Sigmoid colon (tissue), 3 donors: ENCODE measurements around the gene PXDN.

ENCODE experiments used
- CTCF ChIP-seq, 4 experiments: fragments of 450-650 bp in 3 of 4; fragments of 200-600 bp in 1 of 4; IDR thresholded peaks; one replicate each; pipeline ENCODE4 v1.5.1; 2016 to 2019; ENCODE audit warnings: antibody characterized with exemption in 4 of 4, mild to moderate bottlenecking in 3 of 4, moderate library complexity in 2 of 4
- POLR2A ChIP-seq, 2 donors: fragments of 450-650 bp; IDR thresholded peaks; one replicate each; pipeline ENCODE4 v1.6.1; 2016; ENCODE audit warnings: antibody characterized with exemption in 2 of 2, mild to moderate bottlenecking in 2 of 2, moderate library complexity in 2 of 2

GRCh38 chr2:1581965-1582625 lies 162.2 kb downstream of the PXDN start:
- TF ChIP-seq CTCF (IDR thresholded peaks at IDR 0.05) (no peak), POLR2A (IDR thresholded peaks at IDR 0.05) (no peak)
